HCT116 (cell line): ENCODE results near the gene ARMC3. TPM values are rescaled to one million over a fixed set of nuclear protein-coding genes. Genes with fewer than 3 reads are reported as not detected.

Experiments
- ATAC-seq: fragments of 200-7000 bp; cut with Tn5 transposase; 2 replicates; pipeline ENCODE4 v1.9.1; 2020; ENCODE audit warnings: mild to moderate bottlenecking, moderate library complexity
- BruUV-seq: library from RNA; stranded (reverse); fragments of 400-500 nt; replicated peaks from 2 replicates; lab custom pipeline; 2021; lab: Mats Ljungman, UMichigan
- CTCF ChIA-PET: fragments of 300-600 bp; sonication (Branson Sonifier 250); formaldehyde crosslinking; loops from one replicate; lab custom pipeline; 2021; ENCODE audit warnings: antibody characterized with exemption; lab: Charles Lee
- POLR2A ChIA-PET: fragments of 300-600, 350-600 bp; sonication (Branson Sonifier 250); formaldehyde crosslinking; loops from one replicate; lab custom pipeline; 2021; ENCODE audit warnings: antibody characterized with exemption; lab: Charles Lee
- RAD21 ChIA-PET, 2 experiments: fragments of 300-600 bp; sonication (Branson Sonifier 250); formaldehyde crosslinking; loops; one replicate each; lab custom pipeline; 2023; ENCODE audit warnings: low total read pairs in 2 of 2; ENCODE audit not compliant: uncharacterized antibody in 2 of 2, unreplicated experiment in 2 of 2, low non-redundant PET in 1 of 2; lab: Charles Lee
- DNase-seq: peaks from one replicate; pipeline ENCODE4 v3.0.0-alpha.2; 2010; ENCODE audit warnings: low read depth, low spot score
- H2AFZ ChIP-seq: fragments of 200-600 bp; shearing (Covaris generic), sonication (generic); 2 replicates; pipeline ENCODE4 v1.6.1; 2017; ENCODE audit warnings: low read depth, mixed run types, mixed read lengths, antibody characterized with exemption, low read length; ENCODE audit not compliant: poor library complexity, severe bottlenecking
- H3K27ac ChIP-seq: 2 replicates; pipeline ENCODE4 v1.5.1; 2012; ENCODE audit warnings: low read depth, low read length
- H3K27me3 ChIP-seq: fragments of 200-600 bp; sonication (generic); 2 replicates; pipeline ENCODE4 v1.6.1; 2016; ENCODE audit warnings: mixed run types, low read length, mixed read lengths; ENCODE audit not compliant: insufficient read depth
- H3K36me3 ChIP-seq, 2 experiments: fragments of 200-500 bp in 1 of 2; fragments of 200-600 bp in 1 of 2; sonication (Bioruptor generic) in 1 of 2; sonication (generic) in 1 of 2; 2 replicates each; pipeline versions ENCODE4 v1.5.1 to v1.6.1; 2014 to 2016; ENCODE audit warnings: low read length in 2 of 2, inconsistent platforms in 1 of 2, mixed read lengths in 1 of 2, mixed run types in 1 of 2; ENCODE audit not compliant: insufficient read depth in 2 of 2, control insufficient read depth in 1 of 2
- H3K4me1 ChIP-seq, 2 experiments: fragments of 200-600 bp in 1 of 2; sonication (generic) in 1 of 2; 2 replicates each; pipeline versions ENCODE4 v1.5.1 to v1.6.1; 2012 to 2017; ENCODE audit warnings: low read length in 2 of 2, inconsistent platforms in 1 of 2, mild to moderate bottlenecking in 1 of 2, mixed read lengths in 1 of 2, mixed run types in 1 of 2, moderate library complexity in 1 of 2; ENCODE audit not compliant: insufficient read depth in 2 of 2, control insufficient read depth in 1 of 2
- H3K4me2 ChIP-seq: fragments of 200-600 bp; sonication (generic); 2 replicates; pipeline ENCODE4 v1.6.1; 2017; ENCODE audit warnings: mixed run types, low read length, mixed read lengths
- H3K4me3 ChIP-seq, 2 experiments: fragments of 200-600 bp in 1 of 2; sonication (generic) in 1 of 2; replicated peaks in 1 of 2; 2 replicates each; pipeline ENCODE4 v1.5.1; 2011 to 2016; ENCODE audit warnings: low read length in 2 of 2, control low read depth in 1 of 2, low read depth in 1 of 2, mild to moderate bottlenecking in 1 of 2, mixed read lengths in 1 of 2, mixed run types in 1 of 2
- H3K79me2 ChIP-seq: fragments of 200-600 bp; sonication (generic); 2 replicates; pipeline ENCODE4 v1.6.1; 2017; ENCODE audit warnings: mild to moderate bottlenecking, mixed run types, low read length, moderate library complexity, mixed read lengths; ENCODE audit not compliant: insufficient read depth
- H3K9ac ChIP-seq: fragments of 200-600 bp; sonication (generic); 2 replicates; pipeline ENCODE4 v1.6.1; 2016; ENCODE audit warnings: low read length, mixed read lengths
- H3K9me2 ChIP-seq: fragments of 200-600 bp; sonication (generic), shearing (Covaris generic); 2 replicates; pipeline ENCODE4 v1.6.1; 2017; ENCODE audit warnings: mixed run types, mild to moderate bottlenecking, moderate library complexity; ENCODE audit not compliant: insufficient read depth
- H3K9me3 ChIP-seq, 2 experiments: fragments of 200-500 bp in 1 of 2; fragments of 200-600 bp in 1 of 2; sonication (Bioruptor generic) in 1 of 2; sonication (generic) in 1 of 2; 2 replicates each; pipeline ENCODE4 v1.6.1; 2014 to 2017; ENCODE audit warnings: low read length in 2 of 2, mixed read lengths in 2 of 2, inconsistent platforms in 1 of 2, low read depth in 1 of 2, mild to moderate bottlenecking in 1 of 2, mixed run types in 1 of 2, moderate library complexity in 1 of 2; ENCODE audit not compliant: control insufficient read depth in 1 of 2, insufficient read depth in 1 of 2
- H4K20me1 ChIP-seq: fragments of 200-600 bp; sonication (generic), shearing (Covaris generic); 2 replicates; pipeline ENCODE4 v1.6.1; 2017; ENCODE audit warnings: mixed run types, mild to moderate bottlenecking, moderate library complexity; ENCODE audit not compliant: insufficient read depth
- ATF3 ChIP-seq: IDR thresholded peaks from 2 replicates; pipeline ENCODE4 v1.6.1; 2012
- CBX3 ChIP-seq: IDR thresholded peaks from 2 replicates; pipeline ENCODE4 v1.6.1; 2012; ENCODE audit warnings: low read depth
- CEBPB ChIP-seq: IDR thresholded peaks from 2 replicates; pipeline ENCODE4 v1.6.1; 2012; ENCODE audit warnings: low read depth
- CTCF ChIP-seq, 3 experiments: fragments of 200-600 bp in 1 of 3; sonication (generic) in 1 of 3; IDR thresholded peaks in 2 of 3; conservative IDR thresholded peaks in 1 of 3; 2 replicates each; pipeline ENCODE4 v1.5.1; 2012 to 2017; ENCODE audit warnings: low read depth in 2 of 3, low read length in 2 of 3, antibody characterized with exemption in 1 of 3, borderline replicate concordance in 1 of 3, control low read depth in 1 of 3, mild to moderate bottlenecking in 1 of 3, mixed read lengths in 1 of 3, mixed run types in 1 of 3, moderate library complexity in 1 of 3; ENCODE audit not compliant: insufficient read depth in 1 of 3
- EGR1 ChIP-seq: IDR thresholded peaks from 2 replicates; pipeline ENCODE4 v1.6.1; 2012; ENCODE audit warnings: low read depth
- ELF1 ChIP-seq: IDR thresholded peaks from 2 replicates; pipeline ENCODE4 v1.6.1; 2012; ENCODE audit warnings: low read depth, borderline replicate concordance
- EZH2 ChIP-seq: fragments of 200-600 bp; sonication (generic); IDR thresholded peaks from 2 replicates; pipeline ENCODE4 v1.6.1; 2017; ENCODE audit warnings: antibody characterized with exemption, mixed run types
- EZH2phosphoT487 ChIP-seq: fragments of 200-600 bp; IDR thresholded peaks from 2 replicates; pipeline ENCODE4 v1.6.1; 2018; ENCODE audit warnings: antibody characterized with exemption, borderline replicate concordance
- FOSL1 ChIP-seq: IDR thresholded peaks from 2 replicates; pipeline ENCODE4 v1.6.1; 2012; ENCODE audit warnings: low read depth
- JUND ChIP-seq: IDR thresholded peaks from 2 replicates; pipeline ENCODE4 v1.6.1; 2012
- POLR2A ChIP-seq: IDR thresholded peaks from 2 replicates; pipeline ENCODE4 v1.7.0; 2011; ENCODE audit warnings: borderline replicate concordance; ENCODE audit not compliant: insufficient read depth, insufficient read length; ENCODE audit errors: extremely low read depth
- POLR2AphosphoS5 ChIP-seq: IDR thresholded peaks from 2 replicates; pipeline ENCODE4 v1.6.1; 2011; ENCODE audit warnings: mild to moderate bottlenecking, low read depth, low read length, moderate library complexity
- RAD21 ChIP-seq: IDR thresholded peaks from 2 replicates; pipeline ENCODE4 v1.6.1; 2012; ENCODE audit warnings: low read depth, mild to moderate bottlenecking
- REST ChIP-seq: IDR thresholded peaks from 2 replicates; pipeline ENCODE4 v1.6.1; 2012; ENCODE audit warnings: low read depth
- SP1 ChIP-seq: IDR thresholded peaks from 2 replicates; pipeline ENCODE4 v1.6.1; 2012; ENCODE audit warnings: low read depth
- SRF ChIP-seq: IDR thresholded peaks from 2 replicates; pipeline ENCODE4 v1.6.1; 2012; ENCODE audit warnings: low read depth
- TCF7L2 ChIP-seq: IDR thresholded peaks from 2 replicates; pipeline ENCODE4 v1.7.0; 2011; ENCODE audit warnings: borderline replicate concordance, inconsistent platforms; ENCODE audit not compliant: insufficient read depth, insufficient read length; ENCODE audit errors: extremely low read depth
- YY1 ChIP-seq: IDR thresholded peaks from 2 replicates; pipeline ENCODE4 v1.6.1; 2011; ENCODE audit warnings: low read length, low read depth, moderate library complexity, mild to moderate bottlenecking; ENCODE audit not compliant: insufficient replicate concordance; ENCODE audit errors: extremely low read depth
- ZFX ChIP-seq: fragments of 450-650 bp; IDR thresholded peaks from 2 replicates; pipeline ENCODE4 v1.6.1; 2017
- ZNF274 ChIP-seq: fragments of 200-500 bp; sonication (Bioruptor generic); IDR thresholded peaks from 2 replicates; pipeline ENCODE4 v1.6.1; 2014; ENCODE audit warnings: mild to moderate bottlenecking, low read depth, low read length, inconsistent platforms
- intact Hi-C: fragments of 100-400 bp; cut with micrococcal nuclease; formaldehyde crosslinking; loops from 2 replicates; pipeline ENCODE4 v1.10.0; 2022
- total RNA-seq: library from RNA; stranded (reverse); gene quantifications from one replicate; pipeline ENCODE4 v1.2.1, GENCODE V29; 2021; ENCODE audit not compliant: unreplicated experiment

Gene ARMC3
- total RNA-seq, 1 experiment from 2014 or later: 2.6 TPM

- TF ChIP-seq REST (no peak), POLR2A (no peak), CEBPB (no peak), ELF1 (no peak), YY1 (no peak), CBX3 (no peak), FOSL1 (no peak), SRF (no peak)
Measured at GRCh38 chr10:22925088-22925487, 2.8 kb upstream of the ARMC3 start (continued).

- Histone ChIP-seq H3K4me2 (peak overlapping the region; percentile 80), H2AFZ (no peak overlapping the region), H3K36me3 (no peaks in the 10 kb centered on the region), H3K27me3 (no peaks in the 10 kb centered on the region), H3K27ac (no peak overlapping the region), H3K4me1 (peaks cover 0 to 27% of the 10 kb centered on the region in 2 experiments; a peak in 3 of 4 replicates), H3K9me3 (no peaks in the 10 kb centered on the region), H3K4me3 (peak overlapping the region in 1 of 2 experiments; percentile 56; a peak in 1 of 4 replicates), H3K79me2 (no peaks in the 10 kb centered on the region), H4K20me1 (no peaks in the 10 kb centered on the region), H3K9me2 (no peaks in the 10 kb centered on the region; the same call in 1 of the 2 replicates), H3K9ac (no peak overlapping the region)
- intact Hi-C loops: no loop called here
- TF ChIP-seq SP1: no peak
- no peak for TF ChIP-seq TCF7L2
- no peak for TF ChIP-seq EZH2phosphoT487
- TF ChIP-seq FOSL1: no peak
- no peak for TF ChIP-seq POLR2AphosphoS5
- no peak for TF ChIP-seq CBX3
- TF ChIP-seq CTCF (IDR thresholded peaks at IDR 0.05 in 2 of 3, conservative IDR thresholded peaks at IDR 0.05 in 1 of 3; ENCODE audit: borderline replicate concordance in 1 of 3, insufficient read depth in 1 of 3, low read depth in 2 of 3, low read length in 2 of 3): no peak
- no peak for TF ChIP-seq EGR1
- TF ChIP-seq ZNF274: no peak
- TF ChIP-seq CEBPB: no peak
- TF ChIP-seq ELF1: no peak
- TF ChIP-seq POLR2A: no peak
- no peak for TF ChIP-seq EZH2
- TF ChIP-seq RAD21: no peak
- no peak for TF ChIP-seq ATF3
- TF ChIP-seq JUND: no peak
- no peak for TF ChIP-seq ZFX
- TF ChIP-seq SRF: no peak
- ChIA-PET CTCF (no interaction called here), POLR2A (no interaction called here), RAD21 (no interaction called here)
- no peak for DNase-seq
- no peak for ATAC-seq
- no TSS peak for BruUV-seq
Measured at GRCh38 chr10:22927166-22927565, 687 bp upstream of the ARMC3 start.
